Activated CD4-positive, alpha-beta T cell treated with anti-CD3 and anti-CD28 coated beads, Interleukin-2, amount 50 U/mL, for 24 hours (primary cell): ENCODE measurements around the gene IGFN1.
"Not testable (repeated sequence)": the region's sequence is repeated elsewhere in the genome, so short reads cannot be mapped to it uniquely, and the experiment has no call there.

ENCODE experiments used
- DNase-seq, 2 donors: peaks; one replicate each; pipeline ENCODE4 v3.0.0-alpha.2; 2020; ENCODE audit warnings: low read depth in 1 of 2, low spot score in 1 of 2

Gene IGFN1

DNA sequence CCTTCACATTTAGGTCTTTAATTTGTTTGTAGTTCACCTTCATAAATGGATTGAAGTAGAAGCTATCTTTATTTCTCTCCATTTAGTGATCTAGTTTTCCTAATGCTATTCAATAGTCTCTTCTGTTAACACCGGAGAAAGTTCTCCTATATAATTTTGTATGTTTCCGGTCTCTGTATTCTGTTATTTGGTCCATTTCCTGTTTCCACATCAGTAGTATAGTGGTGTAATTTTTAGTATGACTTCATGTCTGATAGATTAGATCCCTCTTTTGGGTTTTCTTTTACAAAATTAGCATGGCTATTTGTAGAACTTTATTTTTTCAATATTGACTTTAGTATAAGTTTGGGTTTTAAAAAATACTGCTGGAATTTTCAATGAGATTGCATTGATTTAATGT is 51.1 kb downstream of the IGFN1 start:
- DNase-seq, result no peak

DNA sequence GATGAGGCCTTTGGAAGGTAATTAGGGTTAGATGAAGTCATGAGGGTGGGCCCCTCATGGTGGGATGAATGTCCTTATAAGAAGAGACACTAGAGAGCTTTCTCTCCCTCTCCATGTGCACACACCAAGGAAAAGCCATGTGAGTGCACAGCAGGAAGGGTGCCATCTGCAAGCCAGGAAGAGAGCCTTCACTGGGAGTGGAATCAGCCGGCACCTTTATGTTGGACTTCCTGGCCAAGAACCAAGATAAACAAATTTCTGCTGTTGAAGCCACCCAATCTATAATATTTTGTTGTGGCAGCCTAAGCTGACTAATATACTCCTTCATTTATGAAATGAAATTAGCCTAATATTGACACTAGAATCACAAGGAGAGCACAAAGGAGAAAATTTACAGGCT is 54.5 kb downstream of the IGFN1 start:
- no peak for DNase-seq

DNA sequence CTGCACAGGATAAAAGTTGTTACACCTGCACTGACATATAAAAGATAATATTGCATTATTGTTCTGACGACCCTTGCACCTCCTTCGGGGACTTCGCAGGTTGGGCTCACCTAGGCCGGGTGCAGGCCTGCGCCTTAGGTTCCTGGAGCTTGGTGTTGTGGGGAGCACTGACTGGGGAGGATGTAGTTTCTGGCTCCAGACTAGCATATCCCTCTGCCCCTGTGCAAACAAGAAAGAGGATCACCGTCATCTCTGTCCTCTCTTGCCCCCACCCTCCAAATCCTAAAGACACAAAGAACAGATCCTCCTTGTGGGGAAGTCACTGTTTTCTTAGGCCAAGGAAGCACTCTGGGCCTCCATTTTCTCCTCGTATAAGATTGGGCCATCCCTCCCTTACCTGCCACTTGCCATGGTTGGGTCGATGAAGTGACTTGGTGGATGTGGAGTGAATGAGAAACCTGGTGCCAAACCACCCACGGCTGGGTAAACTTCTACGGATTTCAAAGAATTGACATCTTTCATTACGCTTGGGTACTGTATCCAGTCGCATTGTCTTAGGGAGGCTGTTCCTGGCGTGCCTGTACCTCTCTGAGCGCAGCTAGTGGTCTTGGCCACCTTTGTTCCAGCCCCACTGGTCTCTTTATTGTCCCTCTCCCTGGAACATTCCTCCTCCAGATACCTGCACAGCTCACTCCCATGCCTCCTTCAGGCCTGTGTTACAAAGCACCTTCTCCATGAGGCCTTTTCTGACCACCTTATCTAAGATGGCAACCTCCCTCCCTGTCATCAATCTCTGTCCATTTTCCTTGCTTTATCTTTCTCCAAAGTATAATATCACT is 58.3 kb downstream of the IGFN1 start:
- DNase-seq, result no peak

DNA sequence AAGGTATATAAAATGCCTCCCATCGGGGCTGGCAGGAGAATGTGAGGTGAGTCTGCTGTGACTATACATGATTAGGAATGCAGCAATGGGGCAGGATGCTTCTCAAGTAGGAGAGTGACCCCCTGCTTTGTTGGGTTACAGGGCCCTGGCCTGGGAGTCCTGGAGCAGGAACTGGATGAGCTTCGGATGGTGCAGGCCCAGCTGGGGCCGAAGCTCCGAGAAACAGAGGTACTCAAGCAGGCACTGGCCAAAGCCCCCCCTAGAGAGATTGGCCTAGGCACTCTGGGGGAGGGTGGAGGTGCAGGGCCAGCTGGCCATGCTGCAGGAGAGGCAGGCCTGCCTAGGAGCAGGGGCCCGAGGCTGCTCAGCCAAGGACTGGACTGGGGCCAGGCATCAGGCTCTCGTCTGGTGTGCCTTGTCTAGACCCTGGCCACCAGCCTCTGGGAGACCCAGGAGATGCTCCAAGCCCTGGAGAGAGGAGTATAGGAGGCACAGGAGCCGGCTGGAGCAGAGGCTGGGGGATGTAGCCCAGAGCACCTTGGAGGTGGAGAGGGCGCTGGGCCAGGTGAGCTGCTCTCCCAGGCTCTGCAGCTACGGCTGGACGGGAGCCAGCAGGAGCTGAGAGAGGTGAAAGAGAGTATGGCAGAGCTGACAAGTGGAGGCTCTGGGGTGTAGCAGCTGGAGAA is 59.8 kb downstream of the IGFN1 start:
- DNase-seq, result no peak

DNA sequence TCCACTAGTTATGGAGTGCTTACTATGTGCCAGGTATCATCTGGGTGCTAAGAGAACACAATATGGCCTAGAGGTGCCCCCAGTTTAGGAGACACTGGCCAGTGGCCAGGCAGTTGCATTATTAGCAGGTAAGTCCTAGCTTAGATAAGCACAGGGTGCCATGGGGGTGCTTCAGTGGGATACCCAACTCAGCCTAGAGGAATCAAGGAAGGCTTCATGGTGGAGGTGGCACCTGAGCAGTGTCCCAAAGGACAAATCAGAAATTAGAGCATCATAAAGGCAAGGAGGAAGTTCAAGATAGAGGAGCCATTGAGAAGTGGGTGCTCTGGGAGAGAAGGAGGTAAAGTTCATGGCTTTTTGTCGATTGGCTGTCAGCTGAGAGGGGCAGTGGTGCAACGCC is 60.8 kb downstream of the IGFN1 start:
- no peak for DNase-seq

DNA sequence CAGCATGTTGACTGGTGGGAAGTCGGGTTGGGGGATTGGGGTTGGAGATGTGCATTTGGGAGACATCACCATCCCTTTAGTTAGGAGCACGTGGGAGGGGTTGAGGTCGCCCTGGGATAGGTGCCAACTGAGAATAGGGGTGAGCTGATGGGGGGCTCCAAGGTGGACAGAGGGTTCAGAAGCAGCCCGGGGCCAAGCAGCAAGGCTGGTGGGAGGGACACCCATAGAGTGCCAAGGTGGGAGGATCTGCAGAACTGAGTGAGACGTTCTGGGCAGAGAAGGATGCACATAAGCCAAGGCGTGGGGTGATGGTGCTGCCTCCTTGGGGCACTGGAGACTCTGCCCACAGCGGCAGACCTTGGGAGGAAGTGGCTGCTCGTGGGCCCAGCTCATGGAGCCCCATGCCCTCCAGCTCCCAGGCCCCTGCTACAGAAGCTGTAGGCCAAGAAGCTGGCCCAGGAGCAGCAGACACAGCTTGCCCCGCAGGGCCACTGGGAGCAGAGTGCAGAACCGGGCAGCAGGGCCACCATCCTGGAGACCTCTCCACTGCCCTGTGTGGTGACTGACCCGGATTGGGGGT is 61.3 kb downstream of the IGFN1 start:
- DNase-seq, result no peak

DNA sequence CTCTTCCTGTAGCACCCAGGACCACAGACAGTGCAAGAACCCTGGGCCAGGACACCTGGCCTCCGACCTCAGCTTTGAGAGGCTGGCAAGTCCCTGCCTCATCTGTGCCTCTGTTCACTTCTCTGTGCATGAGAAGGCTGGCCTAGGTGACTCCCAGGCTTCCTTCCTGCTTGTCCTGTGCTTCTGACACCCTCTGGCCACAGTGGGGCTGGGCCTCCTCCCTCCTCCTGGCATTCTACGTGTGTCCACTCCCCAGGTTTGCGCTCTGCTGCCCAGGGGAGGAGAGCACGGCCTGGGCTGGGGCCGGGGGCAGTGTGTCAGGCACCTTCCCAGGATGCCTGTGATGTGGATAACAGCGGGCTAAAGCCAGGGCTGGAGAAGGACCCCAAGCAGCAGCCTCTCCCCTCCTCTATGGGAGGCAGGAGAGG is 62.3 kb downstream of the IGFN1 start:
- DNase-seq, result no peak

DNA sequence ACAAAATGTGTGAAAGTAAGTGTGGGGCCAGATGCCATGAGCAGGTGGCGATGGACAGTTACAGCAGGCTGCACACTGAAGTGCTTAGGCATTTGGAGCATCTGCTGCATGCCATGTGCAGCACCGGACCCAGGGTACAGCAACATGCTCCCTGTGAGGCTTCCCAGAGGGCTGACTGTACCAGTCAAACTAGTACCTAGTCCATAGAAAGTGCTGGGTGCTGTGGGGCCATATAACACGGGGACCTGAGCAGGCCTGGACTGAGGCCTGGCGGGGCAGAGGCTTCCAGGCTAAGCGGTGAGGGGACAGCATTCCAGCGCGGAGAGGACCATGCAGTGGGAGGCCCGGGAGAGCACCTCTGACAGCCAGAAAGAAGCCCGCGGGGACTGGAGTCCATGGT is 62.8 kb downstream of the IGFN1 start:
- no peak for DNase-seq

DNA sequence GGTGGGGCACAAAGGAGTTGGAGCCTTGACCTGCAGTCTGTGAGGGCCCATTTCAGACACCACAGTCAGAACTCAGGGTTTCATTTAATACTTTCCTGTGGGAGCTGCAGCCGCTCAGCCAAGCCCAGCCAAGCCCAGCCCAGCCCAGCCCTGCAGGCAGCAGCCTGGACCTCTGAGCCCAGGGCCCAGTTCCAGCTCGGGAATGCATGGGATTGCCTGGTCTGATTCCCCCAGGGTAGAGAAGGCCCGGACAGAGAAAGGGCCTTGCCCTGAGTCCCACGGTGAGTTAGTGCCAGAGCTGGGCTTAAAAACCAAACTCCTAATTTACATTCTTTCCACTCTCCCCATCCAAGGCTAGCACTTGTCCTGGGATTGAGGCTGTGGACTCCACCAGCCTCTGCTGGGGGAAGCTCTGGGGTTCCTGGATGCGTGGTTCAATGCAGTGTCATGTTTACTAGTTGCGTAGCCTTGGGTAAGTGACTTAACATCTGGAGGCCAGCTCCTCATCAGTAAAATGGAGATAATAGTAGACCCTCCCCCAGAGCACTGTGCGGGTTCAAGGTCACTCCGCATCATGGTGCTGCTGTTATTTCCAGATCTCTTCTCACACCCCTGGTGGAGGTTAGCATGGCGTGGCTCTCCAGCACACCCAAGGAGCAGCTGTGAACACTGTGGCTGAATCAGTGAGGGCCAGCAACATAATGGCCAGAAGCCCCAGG is 63.4 kb downstream of the IGFN1 start:
- DNase-seq, result no peak

DNA sequence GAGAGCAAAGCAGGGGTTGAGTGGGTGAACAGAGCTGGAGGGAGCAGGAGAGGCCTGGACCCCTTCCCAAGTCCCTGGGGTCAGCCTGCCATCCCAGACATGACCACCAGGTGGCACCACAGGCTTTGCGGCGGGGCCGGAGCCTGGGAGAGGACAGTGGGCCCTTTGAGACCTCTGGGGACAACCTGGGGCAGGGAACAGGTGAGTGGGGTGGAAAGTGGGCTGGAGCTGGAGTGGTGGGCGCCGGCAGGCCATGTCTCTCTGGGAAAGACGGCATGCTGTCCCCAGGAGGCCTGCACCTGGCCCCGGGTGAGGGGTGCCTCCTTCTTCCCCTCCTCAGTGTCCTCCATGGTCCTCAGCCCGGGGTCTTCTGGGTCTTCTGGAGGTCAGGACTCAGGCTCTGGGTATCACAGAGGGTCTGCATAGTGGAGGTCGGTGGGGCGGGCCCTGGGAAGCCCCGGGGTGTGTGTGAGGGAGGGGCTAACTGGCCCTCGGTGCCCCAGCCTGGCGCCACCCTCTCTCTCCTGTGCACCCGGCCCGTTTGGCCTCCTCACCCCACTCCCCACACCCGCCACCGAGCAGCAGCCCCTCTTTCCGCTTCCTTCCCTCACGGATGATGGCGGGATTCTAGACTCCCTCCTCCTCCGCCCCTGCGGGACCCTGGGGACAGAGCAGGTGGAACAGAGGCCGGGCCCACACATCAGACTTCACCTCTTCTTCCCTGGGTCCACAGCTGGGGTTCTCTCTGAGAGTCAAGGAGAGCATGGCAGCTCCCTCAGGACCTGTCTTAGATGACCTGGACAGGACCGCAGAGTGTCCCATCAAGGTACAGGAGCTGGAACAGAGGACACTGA is 64.2 kb downstream of the IGFN1 start:
- DNase-seq, result peak; percentile 44 to 49

DNA sequence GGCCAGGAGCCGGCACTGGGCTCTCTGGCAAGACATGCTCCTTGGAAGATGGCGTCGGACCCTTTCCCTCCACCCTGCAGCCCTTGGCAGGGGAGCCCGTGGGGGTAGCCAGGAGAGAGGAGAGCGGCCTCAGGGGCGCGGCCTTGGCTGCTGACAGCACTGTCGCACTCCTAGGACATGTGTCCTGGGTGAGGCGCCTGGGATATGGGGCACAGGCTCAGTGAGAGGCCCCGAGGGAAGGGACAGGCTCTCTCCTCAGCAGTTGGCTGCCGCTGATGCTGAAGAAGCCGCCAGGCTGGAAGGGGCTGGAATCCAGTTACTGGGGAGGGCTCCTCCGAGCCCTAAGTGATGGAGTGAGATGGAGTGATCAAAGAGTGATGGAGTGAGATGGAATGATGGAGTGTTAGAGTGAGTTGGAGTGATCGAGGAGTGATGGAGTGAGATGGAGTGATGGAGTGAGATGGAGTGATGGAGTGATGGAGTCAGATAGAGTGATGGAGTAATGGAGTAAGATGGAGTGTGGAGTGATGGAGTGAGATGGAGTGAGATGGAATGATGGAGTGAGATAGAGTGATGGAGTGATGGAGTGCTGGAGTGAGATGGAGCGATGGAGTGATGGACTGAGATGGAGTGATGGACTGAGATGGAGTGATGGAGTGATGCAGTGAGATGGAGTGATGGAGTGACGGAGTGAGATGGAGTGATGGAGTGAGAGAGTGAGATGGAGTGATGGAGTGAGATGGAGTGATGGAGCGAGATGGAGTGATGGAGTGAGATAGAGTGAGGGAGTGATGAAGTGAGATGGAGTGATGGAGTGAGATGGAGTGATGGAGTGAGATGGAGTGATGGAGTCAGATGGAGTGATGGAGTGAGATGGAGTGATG is 65.1 kb downstream of the IGFN1 start:
- DNase-seq, result no peak

DNA sequence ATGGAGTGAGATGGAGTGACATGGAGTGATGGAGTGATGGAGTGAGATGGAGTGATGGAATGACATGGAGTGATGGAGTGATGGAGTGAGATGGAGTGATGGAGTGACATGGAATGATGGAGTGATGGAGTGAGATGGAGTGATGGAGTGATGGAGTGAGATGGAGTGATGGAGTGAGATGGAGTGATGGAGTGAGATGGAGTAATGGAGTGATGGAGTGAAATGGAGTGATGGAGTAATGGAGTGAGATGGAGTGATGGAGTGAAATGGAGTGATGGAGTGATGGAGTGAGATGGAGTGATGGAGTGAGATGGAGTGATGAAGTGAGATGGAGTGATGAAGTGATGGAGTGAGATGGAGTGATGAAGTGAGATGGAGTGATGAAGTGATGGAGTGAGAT is 67.5 kb downstream of the IGFN1 start:
- not testable (repeated sequence) for DNase-seq

DNA sequence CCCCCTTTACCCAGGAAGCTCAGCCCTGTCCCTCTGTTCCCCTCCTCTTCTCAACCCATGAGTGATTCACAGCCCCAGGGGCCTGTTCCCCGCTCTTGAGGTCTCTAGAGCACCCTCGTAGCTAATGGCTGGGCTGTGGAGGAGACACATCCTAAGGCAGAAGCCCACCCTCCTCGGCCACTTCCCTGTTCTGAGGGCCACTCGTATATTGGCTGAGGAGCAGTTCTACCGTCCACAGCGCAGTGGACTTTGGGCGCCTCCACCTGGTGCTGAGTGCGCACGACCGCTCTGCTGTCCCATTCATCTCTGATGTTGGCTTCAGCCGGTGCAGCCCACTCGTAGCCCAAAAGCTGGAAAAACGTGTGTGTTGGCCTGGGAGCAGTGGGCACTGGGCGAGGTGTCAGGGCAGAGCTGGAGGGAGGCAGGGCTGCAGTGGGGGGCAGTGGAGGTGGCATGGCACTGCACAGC is 68.2 kb downstream of the IGFN1 start:
- DNase-seq, result no peak

DNA sequence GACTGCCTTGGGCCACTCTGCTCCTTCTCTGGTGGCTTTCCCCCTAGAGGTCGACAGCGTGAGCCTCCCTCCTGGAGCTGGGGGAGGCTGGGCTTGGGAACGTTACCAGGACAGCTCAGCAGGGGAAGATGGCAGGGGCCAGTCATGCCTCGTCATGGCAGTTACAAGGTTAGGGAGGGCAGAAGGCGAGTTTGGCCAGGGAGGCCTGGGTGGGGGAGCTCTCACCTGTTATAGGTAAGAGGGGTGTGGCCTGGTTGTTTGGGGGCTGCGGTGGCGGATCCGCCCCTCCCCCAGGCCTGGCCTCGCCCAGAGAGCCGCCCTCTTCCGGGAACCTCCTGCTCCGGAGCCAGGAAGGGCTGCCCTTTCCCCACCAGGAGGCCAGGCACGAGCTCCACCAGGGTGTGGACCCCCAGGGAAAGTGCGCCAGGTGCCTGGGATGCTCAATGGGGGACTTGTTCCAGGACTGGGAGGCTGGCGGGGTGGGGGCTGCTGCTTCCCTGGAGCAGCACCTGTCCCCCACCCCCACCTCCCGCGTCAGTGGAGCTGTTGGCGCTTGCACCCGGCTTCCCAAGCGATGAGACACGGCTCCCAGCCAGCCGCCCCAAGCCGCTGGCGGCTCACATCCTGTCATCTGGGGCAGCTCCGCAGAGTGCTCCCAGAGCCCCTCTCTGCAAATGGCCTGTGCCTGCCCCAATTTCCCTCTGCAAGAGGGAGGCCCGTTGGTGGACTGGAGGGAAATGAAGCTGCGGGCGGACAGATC is 69.0 kb downstream of the IGFN1 start:
- no peak for DNase-seq

DNA sequence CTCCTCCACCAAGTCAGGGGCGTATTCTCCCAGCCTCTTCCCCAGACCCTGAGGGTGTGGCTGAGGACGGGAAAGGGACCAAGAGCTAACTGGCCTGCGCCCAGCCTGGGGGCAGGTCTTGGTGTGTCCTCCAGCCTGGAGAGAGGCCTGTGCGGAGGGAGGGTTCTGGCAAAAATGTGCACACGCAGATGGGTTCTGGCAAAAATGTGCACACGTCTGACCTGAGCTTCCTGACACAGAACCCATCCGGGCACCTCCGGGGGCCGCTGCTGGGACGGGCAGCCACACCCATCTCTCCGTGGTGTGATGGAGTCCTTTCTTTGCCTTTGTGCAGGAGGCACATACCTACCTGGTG is 69.6 kb downstream of the IGFN1 start:
- no peak for DNase-seq

DNA sequence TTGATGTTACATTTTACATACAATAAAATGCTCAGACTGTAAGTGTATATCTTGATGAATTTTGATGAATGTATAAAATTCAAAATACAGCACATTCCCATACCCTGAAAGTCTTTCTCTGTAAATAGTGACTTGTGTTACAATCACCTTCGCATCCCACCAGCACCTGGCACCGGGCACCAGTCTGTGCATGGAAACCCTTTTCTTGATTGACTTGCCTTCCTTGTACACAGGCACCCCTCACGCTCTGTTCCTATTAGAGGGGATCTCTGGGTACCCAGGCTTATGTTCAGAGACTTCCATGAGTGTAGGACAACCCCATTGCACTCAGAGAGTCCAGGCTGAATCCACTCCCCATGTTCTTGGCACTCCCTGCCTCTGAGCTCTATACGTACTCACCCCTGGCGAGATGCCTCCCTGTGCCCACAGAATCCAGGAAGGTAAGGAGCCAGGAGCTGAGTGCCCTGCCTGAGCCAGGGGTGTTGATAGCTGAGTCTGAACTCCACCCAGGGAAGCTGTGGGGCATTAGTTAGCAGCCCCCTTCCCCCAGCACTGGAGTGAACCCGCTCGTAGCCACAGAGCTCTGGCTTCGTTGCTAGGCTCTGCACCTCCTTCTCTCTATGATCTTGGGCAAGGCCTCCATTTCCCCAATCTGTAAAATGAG is 70.2 kb downstream of the IGFN1 start:
- DNase-seq, result no peak

DNA sequence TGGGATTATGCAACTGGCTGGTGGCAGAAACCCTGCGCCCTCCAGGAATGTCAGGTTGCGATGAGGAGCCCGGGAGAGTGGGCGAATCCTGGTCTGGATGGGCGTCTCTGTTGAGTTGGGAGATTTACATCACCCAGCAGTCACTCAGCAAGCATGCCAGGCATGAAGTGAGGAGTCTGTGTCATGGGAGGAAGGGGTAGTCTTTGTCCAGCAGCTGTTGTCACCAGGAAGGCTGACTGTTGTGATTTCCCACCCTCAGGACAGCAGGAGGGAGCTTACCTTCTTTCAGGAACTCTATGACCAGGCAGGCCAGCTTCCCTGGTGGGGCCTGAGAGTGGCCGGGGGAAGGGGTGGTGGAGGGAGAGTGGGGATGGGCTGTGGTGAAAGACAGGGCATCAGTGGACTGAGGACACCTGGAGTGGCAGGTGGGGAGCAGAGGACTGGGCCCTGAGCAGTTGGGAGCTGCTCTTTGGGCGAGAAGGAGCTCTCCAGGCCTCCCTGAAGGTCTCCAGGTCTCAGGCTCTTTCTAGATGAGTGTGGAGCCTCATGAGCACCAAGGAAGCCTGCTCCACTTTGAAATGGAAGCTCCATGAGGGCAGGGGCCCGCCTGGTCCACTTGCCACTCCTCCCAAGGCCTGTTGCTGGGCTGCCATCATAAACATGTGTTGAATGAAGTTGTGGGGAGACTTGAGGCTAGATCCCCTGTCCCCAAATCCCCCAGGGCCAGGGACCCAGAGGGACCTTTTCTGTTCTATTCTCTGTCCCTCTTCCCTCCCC is 71.3 kb downstream of the IGFN1 start:
- DNase-seq, result no peak
